RCC 7860 (cell line): Measurements from ENCODE around the gene IRAK1.

Source experiments
- DNase-seq: peaks from one replicate; pipeline ENCODE4 v3.0.0-alpha.2; 2015; ENCODE audit warnings: low spot score
- FAIRE-seq: peaks from 2 replicates; lab custom pipeline; 2012; peaks lifted over from hg19 to GRCh38; lab: Jason Lieb, UNC

Gene IRAK1

DNA sequence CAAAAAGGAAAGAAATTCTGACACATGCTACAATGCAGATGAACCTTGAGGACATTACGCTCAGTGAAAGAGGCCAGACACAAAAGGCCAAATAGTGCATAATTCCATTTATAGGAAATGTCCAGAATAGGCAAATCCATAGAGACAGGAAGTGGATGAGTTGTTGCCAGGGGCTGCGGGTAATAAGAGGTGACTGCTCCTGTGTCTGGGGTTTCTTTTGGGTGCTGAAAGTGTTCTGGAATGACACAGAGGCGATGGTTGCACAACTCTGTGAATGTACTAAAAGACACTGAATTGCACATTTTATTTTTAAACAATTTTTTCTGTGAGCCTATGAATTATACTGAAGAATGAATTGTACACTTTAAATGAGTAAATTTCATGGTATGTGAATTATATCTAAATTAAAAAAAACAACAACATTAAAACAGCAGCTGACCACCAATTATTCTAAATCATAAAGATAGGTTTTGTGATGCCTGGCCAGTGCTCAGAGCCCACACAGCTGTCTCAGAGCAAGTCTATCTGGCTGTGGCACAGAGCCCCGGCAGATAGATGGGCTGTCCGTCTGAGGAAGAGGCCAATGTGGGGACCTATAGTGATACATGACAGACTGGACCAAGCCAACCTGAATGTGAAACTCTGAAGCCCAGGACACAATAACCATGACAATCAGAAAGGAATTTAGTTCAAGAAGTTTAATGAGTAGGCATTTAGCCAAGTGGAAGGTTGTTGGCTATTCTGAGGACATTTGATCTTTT is 23.5 kb upstream of the IRAK1 start:
- DNase-seq (no peak), FAIRE-seq (no peak)

DNA sequence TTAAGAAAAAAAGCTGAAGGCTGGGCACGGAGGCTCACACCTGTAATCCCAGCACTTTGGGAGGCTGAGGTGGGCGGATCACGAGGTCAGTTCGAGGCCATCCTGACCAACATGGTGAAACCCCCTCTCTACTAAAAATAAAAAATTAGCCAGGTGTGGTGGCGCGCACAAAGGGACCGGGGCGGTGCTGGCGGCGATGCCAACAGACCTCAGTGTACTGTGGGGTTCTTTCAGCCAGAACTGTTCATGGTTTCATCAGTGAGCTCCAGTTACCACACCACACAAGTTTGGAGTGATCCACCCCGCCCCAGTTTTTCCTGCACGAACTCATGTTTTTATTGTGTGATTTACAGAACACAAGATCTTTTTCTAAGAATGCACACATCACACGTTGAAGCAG is 21.2 kb upstream of the IRAK1 start:
- FAIRE-seq = no peak
- no peak for DNase-seq

DNA sequence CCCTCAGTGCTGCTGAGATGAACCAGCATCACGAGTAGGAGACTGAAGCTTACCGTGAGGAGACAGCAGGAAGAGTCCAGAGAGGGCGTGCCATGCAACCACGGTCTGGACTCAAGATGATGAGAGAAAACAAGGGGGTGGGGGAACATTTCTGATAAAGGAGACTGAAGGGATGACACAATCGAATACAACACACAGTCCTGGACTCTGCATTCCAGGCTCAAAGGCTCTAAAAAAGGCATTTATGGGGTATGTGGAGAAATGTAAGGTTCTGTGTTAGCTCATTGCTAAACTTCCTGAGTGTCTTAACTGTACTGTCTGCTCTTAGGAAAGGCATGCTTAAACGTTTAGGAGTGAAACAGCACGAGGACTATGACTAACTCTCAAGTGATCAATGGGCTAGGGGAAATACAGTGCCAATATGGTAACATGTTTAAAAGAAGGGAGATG is 20.6 kb upstream of the IRAK1 start:
- DNase-seq = no peak
- FAIRE-seq = no peak

- no peak for DNase-seq
- no peak for FAIRE-seq
Observed at GRCh38 chrX:154039577-154039976, 19.9 kb upstream of the IRAK1 start.

- FAIRE-seq (no peak), DNase-seq (no peak)
Observed at GRCh38 chrX:154038656-154039055, 19.0 kb upstream of the IRAK1 start.

GRCh38 chrX:154037754-154038153 is 18.1 kb upstream of the IRAK1 start:
- FAIRE-seq (no peak), DNase-seq (no peak)

- FAIRE-seq (no peak), DNase-seq (no peak)
Observed at GRCh38 chrX:154036513-154036912, 16.8 kb upstream of the IRAK1 start.

- DNase-seq (no peak), FAIRE-seq (no peak)
Observed at GRCh38 chrX:154033848-154034247, 14.1 kb upstream of the IRAK1 start.

GRCh38 chrX:154032653-154033052 is 13.0 kb upstream of the IRAK1 start:
- FAIRE-seq (no peak), DNase-seq (no peak)

DNA sequence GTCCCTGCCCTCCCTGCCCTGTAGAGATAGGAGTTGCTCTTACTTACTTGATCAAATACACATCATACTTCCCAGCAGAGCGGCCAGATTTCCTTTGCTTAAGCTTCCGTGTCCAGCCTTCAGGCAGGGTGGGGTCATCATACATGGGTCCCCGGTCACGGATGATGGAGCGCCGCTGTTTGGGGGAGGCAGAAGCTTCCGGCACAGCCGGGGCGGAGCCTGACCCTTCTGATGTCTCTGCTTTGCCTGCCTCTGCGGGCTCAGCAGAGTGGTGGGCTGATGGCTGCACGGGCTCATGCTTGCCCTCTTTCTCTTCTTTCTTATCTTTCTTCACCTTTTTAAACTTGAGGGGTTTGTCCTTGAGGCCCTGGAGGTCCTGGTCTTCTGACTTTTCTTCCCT is 12.5 kb upstream of the IRAK1 start:
- DNase-seq = no peak
- FAIRE-seq = no peak

DNA sequence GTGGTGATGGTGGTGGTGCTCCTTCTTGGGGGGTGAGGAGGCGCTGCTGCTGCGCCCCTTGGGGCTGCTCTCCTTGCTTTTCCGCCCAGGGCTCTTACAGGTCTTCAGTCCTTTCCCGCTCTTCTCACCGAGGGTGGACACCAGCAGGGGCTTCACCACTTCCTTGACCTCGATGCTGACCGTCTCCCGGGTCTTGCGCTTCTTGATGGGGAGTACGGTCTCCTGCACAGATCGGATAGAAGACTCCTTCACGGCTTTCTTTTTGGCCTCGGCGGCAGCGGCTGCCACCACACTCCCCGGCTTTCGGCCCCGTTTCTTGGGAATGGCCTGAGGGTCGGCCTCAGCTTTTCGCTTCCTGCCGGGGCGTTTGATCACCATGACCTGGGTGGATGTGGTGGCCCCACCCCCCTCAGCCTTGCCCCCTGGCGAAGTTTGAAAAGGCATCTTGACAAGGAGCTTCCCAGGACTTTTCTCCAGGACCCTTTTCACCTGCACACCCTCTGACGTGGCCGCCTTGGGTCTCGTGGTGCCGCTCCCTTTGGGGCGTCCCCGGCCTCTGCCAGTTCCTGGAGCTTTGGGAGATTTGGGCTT is 11.1 kb upstream of the IRAK1 start:
- FAIRE-seq = no peak
- DNase-seq = no peak

DNA sequence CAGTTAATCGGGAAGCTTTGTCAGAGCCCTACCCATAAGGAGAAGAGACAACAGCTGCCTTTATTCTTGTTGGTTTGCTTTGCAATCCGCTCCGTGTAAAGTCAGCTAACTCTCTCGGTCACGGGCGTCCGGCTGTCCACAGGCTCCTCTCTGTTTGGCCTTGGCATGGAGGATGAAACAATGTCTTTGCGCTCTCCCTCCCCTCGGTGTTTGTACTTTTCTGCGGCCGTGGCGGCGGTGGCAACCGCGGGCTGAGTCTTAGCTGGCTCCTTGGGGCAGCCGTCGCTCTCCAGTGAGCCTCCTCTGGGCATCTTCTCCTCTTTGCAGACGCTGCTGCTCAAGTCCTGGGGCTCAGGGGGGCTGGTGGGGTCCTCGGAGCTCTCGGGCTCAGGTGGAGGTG is 10.6 kb upstream of the IRAK1 start:
- FAIRE-seq = no peak
- no peak for DNase-seq

- no peak for FAIRE-seq
Observed at GRCh38 chrX:154029439-154029838, 9.7 kb upstream of the IRAK1 start.

GRCh38 chrX:154028502-154029184 is 8.9 kb upstream of the IRAK1 start:
- FAIRE-seq (no peak), DNase-seq (no peak)

More at GRCh38 chrX:154029439-154029838, 9.7 kb upstream of the IRAK1 start:
- no peak for DNase-seq

DNA sequence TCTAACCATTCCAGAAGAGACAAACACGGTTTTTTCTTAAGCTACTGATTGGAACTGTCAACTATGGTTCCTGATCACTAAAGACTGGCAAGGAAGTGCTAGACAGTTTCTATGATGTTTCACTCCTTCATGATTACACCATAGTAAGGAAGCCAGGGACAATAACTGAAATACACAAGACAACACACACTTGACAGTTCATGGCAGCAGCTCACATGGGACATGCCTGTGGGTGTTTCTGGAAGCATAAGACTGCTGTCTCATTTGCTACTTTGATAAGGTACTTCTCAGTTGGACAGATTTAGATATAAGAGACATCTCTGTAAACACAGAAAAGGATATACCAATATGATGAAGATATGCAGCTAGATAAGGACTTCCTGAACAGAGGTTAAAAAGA is 8.3 kb upstream of the IRAK1 start:
- FAIRE-seq = no peak
- DNase-seq = no peak

DNA sequence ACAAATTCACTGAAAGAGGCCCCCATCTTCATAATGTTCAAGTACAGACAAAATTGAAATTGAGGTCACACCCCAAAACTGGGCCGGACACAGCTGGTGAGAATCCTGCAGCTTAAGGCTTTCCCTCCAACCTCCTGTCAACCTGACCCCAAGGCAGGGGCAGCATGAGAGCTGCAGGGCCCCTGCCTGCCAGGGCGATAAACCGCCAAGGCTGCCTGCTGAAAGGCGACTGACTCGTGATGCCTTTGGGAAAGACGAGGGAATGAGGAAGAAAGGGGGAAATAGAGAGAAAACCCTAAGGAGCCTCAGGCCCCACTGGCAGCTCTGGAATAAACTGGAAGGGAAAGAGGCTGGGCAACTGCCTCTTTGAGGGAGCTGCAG is 7.3 kb upstream of the IRAK1 start:
- DNase-seq (no peak), FAIRE-seq (no peak)

DNA sequence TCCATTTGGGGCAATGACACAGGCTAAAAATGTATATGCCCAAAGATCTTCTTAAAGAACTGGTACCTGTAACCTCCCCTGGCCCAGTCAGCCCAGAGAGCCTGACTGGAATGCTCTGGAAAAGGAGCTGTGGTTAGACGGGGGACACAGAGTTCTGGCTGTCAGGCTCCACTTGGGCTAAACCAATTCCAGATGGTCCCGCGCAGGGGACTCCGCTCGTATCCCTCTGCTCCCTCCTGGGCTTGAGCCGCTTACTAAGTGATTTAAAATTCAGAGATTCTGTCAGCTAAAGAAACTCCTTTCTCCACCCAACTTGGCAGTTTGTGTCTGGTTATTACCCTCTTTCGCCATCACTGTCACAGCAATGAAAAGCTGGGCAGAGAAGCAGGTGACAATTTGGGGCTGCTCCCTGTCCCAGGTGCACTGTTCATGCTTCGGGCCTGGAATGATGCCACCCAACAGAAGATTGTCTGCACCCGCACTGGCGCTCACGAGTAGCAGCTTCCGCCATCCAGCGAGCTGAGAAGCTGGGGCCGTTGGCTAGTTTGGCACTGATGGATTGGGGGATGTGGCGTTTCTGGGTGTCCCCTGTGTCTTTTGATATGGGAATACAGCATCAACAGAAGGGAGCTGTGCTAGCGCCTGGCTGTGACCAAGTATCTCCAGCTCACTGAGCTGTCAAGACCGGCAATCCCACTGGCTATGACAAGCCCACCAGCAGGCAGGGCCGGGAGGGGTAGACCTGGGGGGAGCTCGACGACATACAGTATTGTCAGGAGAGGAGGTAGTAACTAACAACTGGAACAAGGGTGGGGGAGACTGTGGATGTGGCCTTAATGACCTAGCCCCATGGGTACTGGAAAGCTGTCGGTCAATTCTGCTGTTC is 6.7 kb upstream of the IRAK1 start:
- FAIRE-seq = no peak
- no peak for DNase-seq

GRCh38 chrX:154025230-154025629 is 5.5 kb upstream of the IRAK1 start:
- no peak for FAIRE-seq
- no peak for DNase-seq

GRCh38 chrX:154024271-154024670 is 4.6 kb upstream of the IRAK1 start:
- no peak for DNase-seq
- no peak for FAIRE-seq

DNA sequence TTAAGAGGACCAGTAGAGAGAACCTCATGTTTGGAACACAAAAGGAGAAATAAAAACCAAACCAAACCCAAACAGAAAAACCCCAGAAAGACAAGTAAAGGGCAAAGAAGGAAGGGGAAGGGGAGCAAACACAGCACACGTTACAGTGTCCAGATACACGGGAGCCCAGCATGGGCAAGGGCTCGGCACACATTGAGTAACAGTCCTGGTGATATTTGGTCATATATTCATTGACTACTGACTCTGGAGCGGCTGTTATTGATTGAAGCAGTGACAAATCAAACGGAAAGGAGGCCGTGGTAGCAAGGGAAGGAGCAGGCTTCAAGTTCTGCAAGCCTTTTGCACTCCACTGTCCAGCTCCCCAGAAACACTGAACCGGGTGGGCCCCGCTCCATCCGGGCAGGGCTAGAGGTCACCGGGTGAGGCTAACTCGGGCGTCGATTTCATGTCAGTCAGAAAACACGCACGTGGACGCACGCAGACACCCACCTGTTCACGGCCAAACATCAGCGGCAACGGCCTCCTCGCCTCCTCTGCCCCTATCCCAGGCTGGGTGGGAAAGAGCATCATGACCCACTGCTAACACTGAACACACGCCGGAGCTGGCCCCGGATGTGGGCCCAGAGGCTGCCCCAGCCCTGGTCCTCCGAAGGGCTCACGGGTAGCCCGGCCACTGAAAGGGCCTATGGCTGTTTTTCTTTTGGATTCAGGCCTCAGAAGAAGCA is 3.7 kb upstream of the IRAK1 start:
- DNase-seq (no peak), FAIRE-seq (no peak)

DNA sequence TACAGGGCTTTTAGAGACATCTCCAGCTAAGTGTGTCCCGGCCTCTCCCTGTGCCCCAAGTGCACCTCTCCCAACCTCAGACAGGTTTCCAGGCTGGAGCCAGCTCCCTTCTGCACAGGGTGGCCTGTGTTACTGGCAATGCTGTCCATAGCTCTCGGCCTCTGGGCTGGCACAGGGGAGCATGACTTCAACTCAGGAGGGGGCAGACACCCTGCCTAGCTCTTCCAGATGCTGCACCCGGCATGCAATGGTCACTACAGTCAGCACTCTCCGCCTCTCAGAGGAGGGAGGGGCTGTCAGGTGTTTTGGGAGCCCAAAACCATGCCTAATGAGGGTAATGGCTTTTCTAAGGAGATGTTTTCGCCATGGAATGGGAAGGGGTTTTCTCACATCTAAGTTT is 2.4 kb upstream of the IRAK1 start:
- DNase-seq = no peak
- FAIRE-seq = no peak
